ENCODE results near the gene POLR2L.

Gene POLR2L

GRCh38 chr11:842370-843002 is at the start of gene POLR2L, which contains the start of gene TSPAN4:
Gene POLR2L (minus strand): TSS chr11:842529. CDS start chr11:842508, 21 bp downstream.
Gene TSPAN4 (plus strand): TSS chr11:842852. CDS start chr11:850305, 7,453 bp downstream.
- peak; percentile 92 for DNase-seq (ENCODE audit: low spot score)

GRCh38 chr11:890794-891540 is 48.6 kb upstream of the POLR2L start:
- DNase-seq (ENCODE audit: low spot score): no peak

- DNase-seq (ENCODE audit: low spot score): no peak
Measured at GRCh38 chr11:889687-890475, 47.6 kb upstream of the POLR2L start.

GRCh38 chr11:889257-889656 is 46.9 kb upstream of the POLR2L start:
- no peak for DNase-seq (ENCODE audit: low spot score)

- DNase-seq (ENCODE audit: low spot score): no peak
Measured at GRCh38 chr11:888310-889212, 46.2 kb upstream of the POLR2L start.

GRCh38 chr11:887589-887988 is 45.3 kb upstream of the POLR2L start:
- no peak for DNase-seq (ENCODE audit: low spot score)

- no peak for DNase-seq (ENCODE audit: low spot score)
Measured at GRCh38 chr11:886568-886967, 44.2 kb upstream of the POLR2L start.

GRCh38 chr11:884578-885070 is 42.3 kb upstream of the POLR2L start:
- no peak for DNase-seq (ENCODE audit: low spot score)

GRCh38 chr11:883527-883926 is 41.2 kb upstream of the POLR2L start:
- no peak for DNase-seq (ENCODE audit: low spot score)

GRCh38 chr11:882596-882995 is 40.3 kb upstream of the POLR2L start:
- DNase-seq (ENCODE audit: low spot score): no peak

- DNase-seq (ENCODE audit: low spot score): no peak
Measured at GRCh38 chr11:880447-880846, 38.1 kb upstream of the POLR2L start.

GRCh38 chr11:877565-877964 is 35.2 kb upstream of the POLR2L start:
- DNase-seq (ENCODE audit: low spot score): no peak

- no peak for DNase-seq (ENCODE audit: low spot score)
Measured at GRCh38 chr11:876545-876944, 34.2 kb upstream of the POLR2L start.

- no peak for DNase-seq (ENCODE audit: low spot score)
Measured at GRCh38 chr11:875769-876301, 33.5 kb upstream of the POLR2L start.

- no peak for DNase-seq (ENCODE audit: low spot score)
Measured at GRCh38 chr11:875203-875602, 32.9 kb upstream of the POLR2L start.

GRCh38 chr11:873706-874105 is 31.4 kb upstream of the POLR2L start:
- DNase-seq (ENCODE audit: low spot score): no peak

- DNase-seq (ENCODE audit: low spot score): no peak
Measured at GRCh38 chr11:872799-873198, 30.5 kb upstream of the POLR2L start.

GRCh38 chr11:871472-871871 is 29.1 kb upstream of the POLR2L start:
- DNase-seq (ENCODE audit: low spot score): no peak

- no peak for DNase-seq (ENCODE audit: low spot score)
Measured at GRCh38 chr11:870418-870817, 28.1 kb upstream of the POLR2L start.

- no peak for DNase-seq (ENCODE audit: low spot score)
Measured at GRCh38 chr11:870127-870413, 27.7 kb upstream of the POLR2L start.

- DNase-seq (ENCODE audit: low spot score): no peak
Measured at GRCh38 chr11:869399-870126, 27.2 kb upstream of the POLR2L start.
